HepG2 (cell line): ENCODE data around the gene TRIM28. TPM values are rescaled to one million over a fixed set of nuclear protein-coding genes. Genes with fewer than 3 reads are reported as not detected.

Experiments
- AGO1 ChIP-seq: fragments of 200-400 bp; formaldehyde crosslinking; IDR thresholded peaks from 2 replicates; pipeline ENCODE4 v1.6.1; 2017; ENCODE audit warnings: mild to moderate bottlenecking, low read depth, low read length, moderate library complexity; ENCODE audit not compliant: poor library complexity, severe bottlenecking
- BRD4 ChIP-seq: sonication (generic); formaldehyde crosslinking; IDR thresholded peaks from 2 replicates; pipeline ENCODE4 v1.4.0; 2020; ENCODE audit warnings: missing genetic modification reagents
- HOXA3 ChIP-seq: sonication (generic); formaldehyde crosslinking; IDR thresholded peaks from 2 replicates; pipeline ENCODE4 v1.5.0; 2020; ENCODE audit warnings: missing genetic modification reagents
- HOXD1 ChIP-seq: sonication (generic); formaldehyde crosslinking; IDR thresholded peaks from 2 replicates; pipeline ENCODE4 v1.5.0; 2020; ENCODE audit warnings: missing genetic modification reagents
- JUNB ChIP-seq: sonication (generic); formaldehyde crosslinking; IDR thresholded peaks from 2 replicates; pipeline ENCODE4 v1.8.0; 2022; ENCODE audit warnings: missing genetic modification reagents, mild to moderate bottlenecking, borderline replicate concordance
- MBD4 ChIP-seq: IDR thresholded peaks from 2 replicates; pipeline ENCODE4 v1.6.1; 2012; ENCODE audit warnings: low read length, inconsistent platforms, borderline replicate concordance
- POLR2G ChIP-seq: fragments of 200-400 bp; formaldehyde crosslinking; IDR thresholded peaks from 2 replicates; pipeline ENCODE4 v1.6.1; 2018; ENCODE audit warnings: mild to moderate bottlenecking, low read depth, low read length, moderate library complexity
- PRPF4 ChIP-seq: fragments of 200-400 bp; formaldehyde crosslinking; IDR thresholded peaks from 2 replicates; pipeline ENCODE4 v1.6.1; 2016; ENCODE audit warnings: low read length, low read depth; ENCODE audit not compliant: poor library complexity, severe bottlenecking
- TP53 ChIP-seq: sonication (generic); formaldehyde crosslinking; conservative IDR thresholded peaks from 2 replicates; pipeline ENCODE4 v1.4.0; 2020; ENCODE audit warnings: missing genetic modification reagents
- ZBTB38 ChIP-seq: sonication (generic); formaldehyde crosslinking; IDR thresholded peaks from 2 replicates; pipeline ENCODE4 v1.5.1; 2020; ENCODE audit warnings: mild to moderate bottlenecking, missing genetic modification reagents
- ZBTB7A ChIP-seq: sonication (generic); formaldehyde crosslinking; IDR thresholded peaks from 2 replicates; pipeline ENCODE4 v1.8.0; 2022; ENCODE audit warnings: mild to moderate bottlenecking, missing genetic modification reagents
- ZKSCAN1 ChIP-seq: fragments of 150-350 bp; IDR thresholded peaks from 2 replicates; pipeline ENCODE4 v1.6.1; 2014; ENCODE audit warnings: low read length
- ZNF136 ChIP-seq: sonication (generic); formaldehyde crosslinking; IDR thresholded peaks from 2 replicates; pipeline ENCODE4 v1.8.1; 2022; ENCODE audit warnings: low read depth, mild to moderate bottlenecking, moderate library complexity, missing genetic modification reagents
- polyA plus RNA-seq, 8 experiments: library from polyadenylated mRNA; depleted of rRNA in 3 of 8; stranded (reverse) in 7 of 8; unstranded in 1 of 8; fragments of >200 nt; fragmentation: Illumina TruSeq in 4 of 8; extraction: Trizol in 4 of 8; gene quantifications; 2 replicates each; pipeline versions ENCODE4 v1.2.1 to v1.2.3, GENCODE V29; 2011 to 2016; ENCODE audit warnings: low read depth in 4 of 8, missing spikeins in 1 of 8, mixed read lengths in 1 of 8; ENCODE audit not compliant: insufficient read depth in 1 of 8
- total RNA-seq, 5 experiments: library from RNA; depleted of rRNA; stranded (reverse); fragments of >200 nt; fragmentation: Illumina TruSeq; extraction: Trizol; gene quantifications; 2 replicates each; pipeline ENCODE4 v1.2.3, GENCODE V29; 2016; ENCODE audit warnings: low read depth in 1 of 5
- TF ChIP-seq, protein P1 (sequence below): sonication (generic); formaldehyde crosslinking; IDR thresholded peaks from 2 replicates; pipeline ENCODE4 v1.4.0; 2020; ENCODE audit warnings: missing genetic modification reagents, borderline replicate concordance
- TF ChIP-seq, protein P2 (sequence below): sonication (generic); formaldehyde crosslinking; IDR thresholded peaks from 2 replicates; pipeline ENCODE4 v1.4.0; 2020; ENCODE audit warnings: mild to moderate bottlenecking, missing genetic modification reagents
- TF ChIP-seq, protein P3 (sequence below): sonication (generic); formaldehyde crosslinking; IDR thresholded peaks from 2 replicates; pipeline ENCODE4 v1.8.0; 2022; ENCODE audit warnings: missing genetic modification reagents, mild to moderate bottlenecking, borderline replicate concordance

TRIM28 gene
- total and polyA plus RNA-seq, 2 of the 13 experiments (the other 11 are each of a cell fraction or from before 2014, with no cell fraction given): 361 to 439 TPM

DNA sequence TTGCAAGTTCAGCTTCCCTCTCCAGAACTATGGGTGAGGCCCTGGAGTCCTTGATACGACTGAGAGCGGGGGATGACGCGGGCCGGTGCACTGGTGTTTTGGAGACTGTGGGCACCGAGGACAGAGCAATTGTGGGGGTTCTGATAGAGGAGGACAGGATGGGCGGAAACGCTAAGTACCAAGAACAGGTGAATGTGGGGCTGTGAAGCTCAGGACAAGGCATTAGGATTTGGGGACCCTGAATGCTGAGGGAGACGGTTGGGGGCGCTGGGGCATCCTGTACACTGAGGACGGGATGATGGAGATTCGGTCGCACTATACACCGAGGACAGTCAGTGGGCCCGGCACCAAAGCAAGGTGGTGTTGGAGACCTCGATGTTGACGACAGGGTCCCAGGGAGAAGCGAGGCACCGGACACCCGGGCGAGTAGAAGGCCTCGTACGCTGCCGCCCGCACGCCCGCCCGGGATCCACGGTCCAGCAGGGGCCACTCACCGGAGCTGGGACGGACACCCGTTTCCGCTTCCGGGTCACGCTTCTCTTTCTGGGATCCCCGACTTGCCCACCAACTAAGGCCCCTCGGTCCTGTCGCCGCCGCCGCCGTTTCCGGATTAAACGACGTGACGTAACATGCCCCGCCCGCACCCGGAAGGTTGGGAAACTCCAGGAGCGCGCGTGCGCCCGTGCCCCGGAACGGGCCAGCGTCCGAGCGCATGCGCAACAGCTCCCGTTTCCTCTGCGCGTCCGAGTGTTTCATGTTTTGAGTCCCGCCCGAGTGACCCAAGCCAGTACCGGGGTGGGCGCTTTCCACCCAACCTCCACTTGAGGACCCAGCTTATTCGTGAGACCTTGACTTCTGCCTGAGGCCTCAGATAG is 10.9 kb downstream of the TRIM28 start, which contains the start of gene CHMP2A (continued):
- TF ChIP-seq, protein P1, sequence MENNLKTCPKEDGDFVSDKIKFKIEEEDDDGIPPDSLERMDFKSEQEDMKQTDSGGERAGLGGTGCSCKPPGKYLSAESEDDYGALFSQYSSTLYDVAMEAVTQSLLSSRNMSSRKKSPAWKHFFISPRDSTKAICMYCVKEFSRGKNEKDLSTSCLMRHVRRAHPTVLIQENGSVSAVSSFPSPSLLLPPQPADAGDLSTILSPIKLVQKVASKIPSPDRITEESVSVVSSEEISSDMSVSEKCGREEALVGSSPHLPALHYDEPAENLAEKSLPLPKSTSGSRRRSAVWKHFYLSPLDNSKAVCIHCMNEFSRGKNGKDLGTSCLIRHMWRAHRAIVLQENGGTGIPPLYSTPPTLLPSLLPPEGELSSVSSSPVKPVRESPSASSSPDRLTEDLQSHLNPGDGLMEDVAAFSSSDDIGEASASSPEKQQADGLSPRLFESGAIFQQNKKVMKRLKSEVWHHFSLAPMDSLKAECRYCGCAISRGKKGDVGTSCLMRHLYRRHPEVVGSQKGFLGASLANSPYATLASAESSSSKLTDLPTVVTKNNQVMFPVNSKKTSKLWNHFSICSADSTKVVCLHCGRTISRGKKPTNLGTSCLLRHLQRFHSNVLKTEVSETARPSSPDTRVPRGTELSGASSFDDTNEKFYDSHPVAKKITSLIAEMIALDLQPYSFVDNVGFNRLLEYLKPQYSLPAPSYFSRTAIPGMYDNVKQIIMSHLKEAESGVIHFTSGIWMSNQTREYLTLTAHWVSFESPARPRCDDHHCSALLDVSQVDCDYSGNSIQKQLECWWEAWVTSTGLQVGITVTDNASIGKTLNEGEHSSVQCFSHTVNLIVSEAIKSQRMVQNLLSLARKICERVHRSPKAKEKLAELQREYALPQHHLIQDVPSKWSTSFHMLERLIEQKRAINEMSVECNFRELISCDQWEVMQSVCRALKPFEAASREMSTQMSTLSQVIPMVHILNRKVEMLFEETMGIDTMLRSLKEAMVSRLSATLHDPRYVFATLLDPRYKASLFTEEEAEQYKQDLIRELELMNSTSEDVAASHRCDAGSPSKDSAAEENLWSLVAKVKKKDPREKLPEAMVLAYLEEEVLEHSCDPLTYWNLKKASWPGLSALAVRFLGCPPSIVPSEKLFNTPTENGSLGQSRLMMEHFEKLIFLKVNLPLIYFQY (CRISPR knock-in tag): no peak
- TF ChIP-seq, protein P2, sequence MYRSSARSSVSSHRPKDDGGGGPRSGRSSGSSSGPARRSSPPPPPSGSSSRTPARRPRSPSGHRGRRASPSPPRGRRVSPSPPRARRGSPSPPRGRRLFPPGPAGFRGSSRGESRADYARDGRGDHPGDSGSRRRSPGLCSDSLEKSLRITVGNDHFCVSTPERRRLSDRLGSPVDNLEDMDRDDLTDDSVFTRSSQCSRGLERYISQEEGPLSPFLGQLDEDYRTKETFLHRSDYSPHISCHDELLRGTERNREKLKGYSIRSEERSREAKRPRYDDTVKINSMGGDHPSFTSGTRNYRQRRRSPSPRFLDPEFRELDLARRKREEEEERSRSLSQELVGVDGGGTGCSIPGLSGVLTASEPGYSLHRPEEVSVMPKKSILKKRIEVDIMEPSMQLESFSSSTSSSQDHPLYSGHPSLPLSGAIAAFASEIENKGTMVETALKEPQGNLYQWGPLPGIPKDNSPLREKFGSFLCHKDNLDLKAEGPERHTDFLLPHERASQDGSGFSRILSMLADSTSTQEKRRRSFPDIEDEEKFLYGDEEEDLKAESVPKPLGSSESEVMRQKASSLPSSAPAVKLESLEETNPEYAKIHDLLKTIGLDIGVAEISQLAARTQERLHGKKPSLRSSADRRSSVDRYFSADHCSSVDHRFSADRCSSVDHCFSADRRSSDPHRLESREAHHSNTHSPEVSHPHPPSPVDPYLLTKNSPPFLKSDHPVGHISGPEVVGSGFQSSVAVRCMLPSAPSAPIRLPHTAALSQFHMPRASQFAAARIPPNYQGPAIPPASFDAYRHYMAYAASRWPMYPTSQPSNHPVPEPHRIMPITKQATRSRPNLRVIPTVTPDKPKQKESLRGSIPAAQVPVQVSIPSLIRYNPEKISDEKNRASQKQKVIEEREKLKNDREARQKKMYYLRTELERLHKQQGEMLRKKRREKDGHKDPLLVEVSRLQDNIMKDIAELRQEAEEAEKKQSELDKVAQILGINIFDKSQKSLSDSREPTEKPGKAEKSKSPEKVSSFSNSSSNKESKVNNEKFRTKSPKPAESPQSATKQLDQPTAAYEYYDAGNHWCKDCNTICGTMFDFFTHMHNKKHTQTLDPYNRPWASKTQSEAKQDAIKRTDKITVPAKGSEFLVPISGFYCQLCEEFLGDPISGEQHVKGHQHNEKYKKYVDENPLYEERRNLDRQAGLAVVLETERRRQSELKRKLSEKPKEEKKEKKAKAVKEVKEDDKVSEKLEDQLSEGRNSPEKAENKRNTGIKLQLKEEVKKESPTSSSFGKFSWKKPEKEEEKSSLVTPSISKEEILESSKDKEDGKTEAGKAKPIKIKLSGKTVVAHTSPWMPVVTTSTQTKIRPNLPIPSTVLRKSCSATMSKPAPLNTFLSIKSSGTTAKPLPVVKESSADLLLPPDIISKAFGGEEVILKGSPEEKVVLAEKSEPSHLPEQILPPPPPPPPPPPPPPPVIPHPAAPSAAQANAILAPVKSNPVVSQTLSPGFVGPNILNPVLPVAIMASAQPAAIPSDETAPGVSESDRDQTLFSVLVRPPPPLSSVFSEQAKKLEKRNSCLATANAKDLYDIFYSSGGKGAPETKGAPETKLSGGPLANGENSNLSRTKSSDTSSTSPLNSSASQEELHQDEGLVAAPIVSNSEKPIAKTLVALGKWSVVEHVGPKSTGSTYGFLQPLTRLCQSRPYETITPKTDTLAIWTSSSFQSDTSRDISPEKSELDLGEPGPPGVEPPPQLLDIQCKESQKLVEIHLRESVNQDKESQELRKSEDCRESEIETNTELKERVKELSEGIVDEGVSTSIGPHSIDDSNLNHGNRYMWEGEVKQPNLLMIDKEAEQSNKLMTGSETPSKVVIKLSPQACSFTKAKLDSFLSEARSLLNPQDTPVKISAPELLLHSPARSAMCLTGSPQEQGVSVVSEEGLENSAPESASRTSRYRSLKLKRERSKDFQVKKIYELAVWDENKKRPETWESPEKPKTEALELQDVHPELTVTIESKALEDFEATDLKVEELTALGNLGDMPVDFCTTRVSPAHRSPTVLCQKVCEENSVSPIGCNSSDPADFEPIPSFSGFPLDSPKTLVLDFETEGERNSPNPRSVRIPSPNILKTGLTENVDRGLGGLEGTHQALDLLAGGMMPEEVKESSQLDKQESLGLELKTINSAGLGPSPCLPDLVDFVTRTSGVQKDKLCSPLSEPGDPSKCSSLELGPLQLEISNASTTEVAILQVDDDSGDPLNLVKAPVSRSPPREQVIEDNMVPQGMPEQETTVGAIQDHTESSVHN (CRISPR knock-in tag): no peak
- TF ChIP-seq, protein P3, sequence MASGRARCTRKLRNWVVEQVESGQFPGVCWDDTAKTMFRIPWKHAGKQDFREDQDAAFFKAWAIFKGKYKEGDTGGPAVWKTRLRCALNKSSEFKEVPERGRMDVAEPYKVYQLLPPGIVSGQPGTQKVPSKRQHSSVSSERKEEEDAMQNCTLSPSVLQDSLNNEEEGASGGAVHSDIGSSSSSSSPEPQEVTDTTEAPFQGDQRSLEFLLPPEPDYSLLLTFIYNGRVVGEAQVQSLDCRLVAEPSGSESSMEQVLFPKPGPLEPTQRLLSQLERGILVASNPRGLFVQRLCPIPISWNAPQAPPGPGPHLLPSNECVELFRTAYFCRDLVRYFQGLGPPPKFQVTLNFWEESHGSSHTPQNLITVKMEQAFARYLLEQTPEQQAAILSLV: 0 out of 2 replicates have a peak, but pooled peaks have one; percentile 24
- no peak for TF ChIP-seq ZKSCAN1
- TF ChIP-seq TP53 (CRISPR knock-in tag): no peak
- TF ChIP-seq JUNB (CRISPR knock-in tag): no peak
- no peak for TF ChIP-seq BRD4 (CRISPR knock-in tag)
- no peak for TF ChIP-seq ZBTB38 (CRISPR knock-in tag)
- 0 out of 2 replicates have a peak, but pooled peaks have one; percentile 60 for TF ChIP-seq ZNF136 (CRISPR knock-in tag)
- no peak for TF ChIP-seq HOXD1
- peak; percentile 99 for TF ChIP-seq AGO1
- TF ChIP-seq POLR2G: peak; percentile 87
- no peak for TF ChIP-seq ZBTB7A (CRISPR knock-in tag)
- TF ChIP-seq MBD4: no peak
- TF ChIP-seq HOXA3 (CRISPR knock-in tag): peak; percentile 77; the same call in 1 of the 2 replicates
- no peak for TF ChIP-seq PRPF4
